A204.1 (cell line): ENCODE results near the gene PA2G4.
"Not testable (repeated sequence)": the region's sequence is repeated elsewhere in the genome, so short reads cannot be mapped to it uniquely, and the experiment has no call there.

ENCODE experiments used
- FAIRE-seq: peaks from 2 replicates; lab custom pipeline; 2012; peaks lifted over from hg19 to GRCh38; lab: Jason Lieb, UNC

The PA2G4 gene

DNA sequence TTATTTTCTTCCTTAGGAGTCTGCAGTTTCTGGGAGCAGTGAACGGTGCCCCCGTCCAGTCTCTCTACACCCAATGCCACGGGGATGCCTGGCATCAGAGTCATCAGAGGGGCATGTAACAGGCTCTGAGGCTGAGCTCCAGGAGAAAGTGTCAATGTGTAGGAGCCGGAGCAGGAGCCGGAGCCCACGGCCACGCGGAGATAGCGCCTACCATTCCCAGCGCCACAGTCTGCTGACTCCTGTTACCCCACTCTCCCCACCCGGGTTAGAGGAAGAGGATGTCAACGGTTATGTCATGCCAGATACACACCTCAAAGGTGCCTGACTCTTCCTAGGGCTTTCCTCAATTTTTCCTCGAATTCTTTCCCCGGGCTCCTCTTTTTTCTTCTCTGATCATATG, 3.3 kb upstream of the PA2G4 start:
- FAIRE-seq = no peak

DNA sequence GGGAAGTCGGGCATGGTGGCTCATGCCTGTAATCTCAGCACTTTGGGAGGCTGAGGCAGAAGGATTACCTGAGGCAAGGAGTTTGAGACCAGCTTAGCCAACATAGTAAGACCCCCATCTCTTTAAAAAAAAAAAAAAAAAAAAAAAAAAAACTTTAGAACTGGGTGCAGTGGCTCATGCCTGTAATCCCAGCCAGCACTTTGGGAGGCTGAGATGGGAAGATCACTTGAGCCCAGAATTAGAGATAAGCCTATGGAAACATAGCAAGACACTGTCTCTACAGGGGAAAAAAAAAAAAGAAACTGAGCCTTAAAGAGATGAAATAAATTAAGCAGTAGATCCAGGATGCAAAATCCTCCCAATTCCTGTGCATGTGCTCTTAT, 1.7 kb upstream of the PA2G4 start:
- no peak for FAIRE-seq

DNA sequence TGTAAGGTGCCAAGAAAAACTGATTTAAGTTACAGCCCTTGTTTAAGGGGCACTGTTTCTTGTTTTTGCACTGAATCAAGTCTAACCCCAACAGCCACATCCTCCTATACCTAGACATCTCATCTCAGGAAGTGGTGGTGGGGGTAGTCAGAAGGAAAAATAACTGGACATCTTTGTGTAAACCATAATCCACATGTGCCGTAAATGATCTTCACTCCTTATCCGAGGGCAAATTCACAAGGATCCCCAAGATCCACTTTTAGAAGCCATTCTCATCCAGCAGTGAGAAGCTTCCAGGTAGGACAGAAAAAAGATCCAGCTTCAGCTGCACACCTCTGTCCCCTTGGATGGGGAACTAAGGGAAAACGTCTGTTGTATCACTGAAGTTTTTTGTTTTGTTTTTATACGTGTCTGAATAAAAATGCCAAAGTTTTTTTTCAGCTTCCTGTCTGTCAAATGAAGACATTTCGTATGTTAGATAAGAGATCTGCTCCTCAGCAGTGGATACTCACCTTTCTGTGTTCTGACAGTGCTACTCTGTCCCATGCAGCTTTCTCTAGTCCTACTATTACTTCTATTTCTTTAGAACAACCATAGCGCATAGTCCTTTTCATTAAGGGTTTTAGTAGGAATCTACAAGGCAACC, 1.2 kb upstream of the PA2G4 start:
- no peak for FAIRE-seq

DNA sequence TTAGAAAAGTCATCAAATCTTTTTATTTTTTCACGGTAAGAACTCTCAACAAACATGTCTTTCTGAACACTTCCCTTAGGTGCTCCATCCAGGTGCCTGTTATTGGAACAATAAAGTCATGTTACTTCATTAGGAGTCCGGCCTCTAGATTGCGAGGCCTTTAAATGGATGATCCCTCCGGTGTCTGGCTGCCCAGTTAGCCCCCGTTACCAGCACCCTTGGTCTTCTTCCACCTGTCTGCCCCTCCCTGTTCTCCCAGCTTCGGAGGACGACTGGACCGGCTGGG, 593 bp upstream of the PA2G4 start:
- FAIRE-seq = no peak

DNA sequence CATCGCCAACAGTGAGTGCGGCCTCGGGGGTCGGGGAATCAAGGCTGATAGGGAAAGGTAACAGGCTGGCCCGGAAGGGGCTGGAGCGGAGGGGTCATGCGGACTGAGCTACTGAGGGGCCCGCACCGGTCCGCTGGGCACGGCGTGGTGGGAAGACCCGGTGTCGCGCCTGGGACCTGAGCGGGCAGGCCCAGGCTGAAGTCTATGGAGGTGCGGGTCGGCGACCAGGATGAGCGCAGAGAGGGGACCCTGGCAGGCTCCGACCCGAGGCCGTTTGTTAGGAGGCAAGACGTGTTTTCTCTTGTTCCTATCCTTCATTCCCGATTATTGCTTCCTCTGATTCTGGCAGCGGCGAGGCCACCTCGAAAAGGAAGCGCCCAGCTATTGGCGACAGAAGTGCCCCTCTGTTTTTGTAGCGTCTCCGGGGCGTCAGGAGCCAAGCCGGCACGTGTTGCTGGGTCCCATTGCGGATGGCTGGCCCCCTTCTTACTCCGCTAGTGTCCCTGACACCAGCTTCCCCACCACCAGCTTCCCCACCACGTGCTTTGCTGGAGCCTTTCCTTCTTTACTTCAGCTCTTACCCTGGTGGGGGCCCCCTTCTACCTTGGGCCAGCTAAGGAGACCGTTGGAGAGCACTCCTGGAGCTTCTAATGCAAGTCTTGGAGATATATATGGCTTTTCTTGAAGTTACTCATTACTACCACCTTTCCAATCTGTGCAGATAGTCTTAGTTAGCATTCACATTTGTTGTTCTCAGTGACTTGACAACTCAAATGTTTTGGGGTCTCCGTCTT, 653 bp downstream of the PA2G4 start:
- no peak for FAIRE-seq

DNA sequence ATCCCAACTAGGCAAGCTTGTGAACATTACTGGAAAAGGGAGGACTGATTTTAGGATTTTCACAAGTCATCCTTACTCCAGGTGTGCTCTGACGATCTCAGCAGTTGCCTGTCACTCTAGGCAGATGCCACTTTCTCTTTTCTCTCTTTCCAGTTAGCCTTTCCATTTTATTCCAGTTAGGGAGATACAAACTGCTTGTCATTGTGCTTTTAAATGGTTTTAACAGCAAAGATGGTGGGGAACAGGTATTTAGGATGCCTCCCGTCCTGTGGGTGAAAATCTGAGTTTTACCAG, 1.2 kb downstream of the PA2G4 start:
- no peak for FAIRE-seq

DNA sequence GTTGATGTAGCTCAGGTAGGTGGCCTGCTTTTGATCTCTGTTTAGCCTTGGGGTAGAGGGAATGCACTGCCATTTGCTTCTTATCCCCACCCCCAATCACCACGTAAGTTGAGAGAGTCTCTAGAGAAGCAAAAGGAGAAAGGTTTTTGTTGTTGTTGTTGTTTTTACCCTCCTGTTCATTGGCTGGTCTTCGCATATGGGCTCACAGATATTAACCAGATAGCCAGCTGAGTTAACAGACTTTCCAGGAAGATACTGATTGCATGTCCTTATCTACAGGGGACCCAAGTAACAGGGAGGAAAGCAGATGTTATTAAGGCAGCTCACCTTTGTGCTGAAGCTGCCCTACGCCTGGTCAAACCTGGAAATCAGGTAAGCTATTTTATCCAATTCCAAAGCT, 2.9 kb downstream of the PA2G4 start:
- FAIRE-seq = no peak

DNA sequence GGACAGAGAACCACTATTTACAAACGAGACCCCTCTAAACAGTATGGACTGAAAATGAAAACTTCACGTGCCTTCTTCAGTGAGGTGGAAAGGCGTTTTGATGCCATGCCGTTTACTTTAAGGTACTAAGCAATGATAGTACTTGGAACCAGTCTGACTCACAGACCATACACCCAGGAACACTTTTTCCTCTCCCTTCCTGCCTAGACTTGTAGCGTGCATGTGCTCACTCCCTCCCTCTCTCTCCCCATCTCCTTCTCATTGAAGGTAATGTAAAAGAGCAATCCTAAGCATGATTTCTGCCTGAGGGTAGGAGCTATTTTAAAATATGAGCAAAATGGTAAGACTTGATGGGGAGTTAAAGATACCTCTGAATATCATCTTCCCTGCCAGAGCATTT, 6.2 kb downstream of the PA2G4 start:
- FAIRE-seq = no peak

DNA sequence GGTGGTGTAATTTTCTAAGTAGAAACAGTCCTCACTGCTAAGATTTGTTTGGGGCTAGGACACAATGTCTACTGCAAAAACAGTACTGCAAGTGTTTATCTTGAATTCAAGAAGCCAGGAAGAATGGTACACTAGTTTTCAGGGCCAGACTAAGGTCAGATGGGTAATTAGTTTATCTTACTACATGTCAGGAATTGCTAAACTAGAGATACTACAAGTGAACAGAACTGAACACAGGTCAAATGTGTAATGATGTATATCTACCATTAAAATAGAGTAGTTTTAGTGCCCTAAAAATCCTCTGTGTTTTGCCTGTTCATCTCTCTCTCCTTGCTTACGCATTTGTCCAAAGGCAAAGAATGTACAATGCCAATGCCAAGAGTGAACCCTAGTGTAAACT, 9.7 kb downstream of the PA2G4 start:
- no peak for FAIRE-seq

DNA sequence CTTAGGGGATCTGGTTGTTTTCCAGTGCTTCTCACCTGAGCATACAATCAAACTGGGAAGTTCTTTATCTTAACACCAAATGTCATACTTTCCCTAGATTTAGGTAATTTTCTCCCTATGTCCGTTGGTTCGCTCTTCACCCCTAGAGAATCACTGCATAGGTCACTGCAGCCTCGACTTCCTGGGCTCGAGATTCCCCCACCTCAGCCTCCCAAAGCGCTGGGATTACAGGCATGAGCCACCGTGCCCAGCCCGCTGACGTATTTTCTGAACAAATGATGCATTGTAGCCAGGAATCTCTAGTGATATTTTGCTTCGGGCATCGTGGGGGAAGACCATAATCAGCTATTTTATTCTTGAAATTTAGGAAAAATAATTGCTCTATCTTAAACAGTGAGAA, 11.0 kb downstream of the PA2G4 start:
- FAIRE-seq = no peak

DNA sequence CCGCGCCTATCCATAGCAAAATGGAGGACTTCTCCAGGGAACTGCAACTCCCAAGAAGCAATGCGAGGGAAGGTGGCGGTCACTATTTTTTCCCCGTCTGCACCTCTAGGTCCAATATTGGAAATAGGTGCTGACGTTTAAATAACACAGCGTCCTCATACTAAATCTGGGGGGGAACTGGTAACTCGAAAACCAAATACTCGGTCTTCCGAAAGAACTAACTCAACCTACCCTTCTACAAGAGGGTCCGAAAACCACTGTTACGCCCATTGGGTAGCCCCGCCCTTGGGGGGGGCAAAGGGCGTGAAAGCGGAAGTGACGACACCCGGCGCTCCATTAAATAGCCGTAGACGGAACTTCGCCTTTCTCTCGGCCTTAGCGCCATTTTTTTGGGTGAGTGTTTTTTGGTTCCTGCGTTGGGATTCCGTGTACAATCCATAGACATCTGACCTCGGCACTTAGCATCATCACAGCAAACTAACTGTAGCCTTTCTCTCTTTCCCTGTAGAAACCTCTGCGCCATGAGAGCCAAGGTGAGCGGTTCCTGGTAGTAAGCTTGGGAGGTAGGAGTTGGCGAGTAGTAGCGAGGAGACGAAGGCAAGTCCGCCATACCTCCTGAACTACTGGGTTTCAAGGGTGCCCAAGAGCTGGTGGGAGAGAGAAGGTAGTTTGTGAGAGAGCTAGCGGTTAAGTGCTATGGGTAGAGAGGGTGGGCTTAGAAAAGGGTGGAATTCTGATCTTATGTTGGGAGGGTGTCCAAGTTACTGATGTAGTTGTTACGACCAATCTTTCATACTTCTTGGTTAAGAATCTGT, 12.1 kb downstream of the PA2G4 start, which contains the start of gene RPL41:
Gene RPL41, plus strand, starts transcription at position 367 of the 815 bp plus-strand sequence.
- peak; percentile 89 for FAIRE-seq

DNA sequence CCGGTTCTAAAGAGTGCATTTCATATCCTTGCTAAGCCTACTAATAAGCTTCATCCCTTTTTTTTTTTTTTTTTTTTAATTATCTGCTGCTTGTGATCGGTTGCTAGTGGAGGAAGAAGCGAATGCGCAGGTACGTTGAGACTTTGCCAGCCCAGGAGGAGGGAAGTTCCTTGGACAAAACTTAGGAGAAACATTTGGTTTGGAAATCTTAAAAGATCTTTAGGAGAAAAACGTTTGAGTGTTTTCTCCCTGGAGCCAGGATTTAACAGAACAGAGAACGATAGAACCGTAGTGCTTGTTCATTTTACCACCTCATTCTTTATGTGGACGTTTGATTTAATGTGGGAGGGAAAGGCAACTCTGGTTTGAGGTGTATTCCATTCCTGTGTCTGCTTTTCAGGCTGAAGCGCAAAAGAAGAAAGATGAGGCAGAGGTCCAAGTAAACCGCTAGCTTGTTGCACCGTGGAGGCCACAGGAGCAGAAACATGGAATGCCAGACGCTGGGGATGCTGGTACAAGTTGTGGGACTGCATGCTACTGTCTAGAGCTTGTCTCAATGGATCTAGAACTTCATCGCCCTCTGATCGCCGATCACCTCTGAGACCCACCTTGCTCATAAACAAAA, 12.8 kb downstream of the PA2G4 start:
- FAIRE-seq = not testable (repeated sequence)

DNA sequence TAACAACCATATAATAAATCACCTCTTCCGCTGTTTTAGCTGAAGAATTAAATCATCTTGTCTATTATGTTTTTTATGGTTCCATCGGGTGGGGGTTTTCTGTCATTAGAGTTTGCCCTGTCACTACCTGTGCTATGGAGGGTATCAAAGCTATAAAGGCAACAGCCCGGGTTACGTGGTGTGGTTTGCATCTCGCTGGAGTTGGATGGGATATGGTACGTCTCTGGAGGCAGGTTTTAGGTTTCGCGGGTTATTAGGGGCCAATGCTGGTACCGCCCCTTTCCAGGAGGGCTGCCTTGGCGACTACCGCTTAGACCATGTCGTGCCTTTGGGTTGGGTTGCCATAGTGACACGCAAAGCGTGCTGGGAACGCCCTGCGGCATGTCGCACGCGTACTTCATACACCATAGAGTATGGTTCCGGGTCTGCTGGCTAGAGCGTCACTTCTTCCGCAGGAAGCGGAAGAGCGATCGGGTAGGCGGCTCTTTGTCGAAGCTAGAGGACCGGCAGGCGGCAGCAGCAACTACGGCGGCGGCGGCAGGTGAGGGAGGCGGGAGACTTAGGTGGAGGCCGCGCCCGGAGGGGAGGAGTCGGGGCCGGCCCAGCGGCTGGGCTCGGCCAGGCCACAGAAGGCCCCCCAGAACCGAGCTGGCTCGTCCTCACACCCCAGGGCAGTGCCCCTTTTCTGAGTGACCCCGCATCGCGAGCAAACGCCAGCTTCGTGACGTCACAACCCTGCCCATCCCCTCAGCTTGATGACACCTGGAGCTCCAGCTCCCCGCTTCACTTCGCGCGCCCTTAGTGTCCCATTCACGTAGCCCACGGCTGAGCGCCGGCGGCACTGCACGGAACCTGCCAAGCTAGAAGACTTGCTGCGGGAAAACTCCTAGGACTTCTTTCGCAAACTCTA, 13.7 kb downstream of the PA2G4 start, which contains the start of gene ZC3H10:
Gene ZC3H10, plus strand, starts transcription at position 489 of the 910 bp plus-strand sequence. CDS start 2,297 bp downstream, outside the sequence.
- FAIRE-seq = peak; percentile 94

DNA sequence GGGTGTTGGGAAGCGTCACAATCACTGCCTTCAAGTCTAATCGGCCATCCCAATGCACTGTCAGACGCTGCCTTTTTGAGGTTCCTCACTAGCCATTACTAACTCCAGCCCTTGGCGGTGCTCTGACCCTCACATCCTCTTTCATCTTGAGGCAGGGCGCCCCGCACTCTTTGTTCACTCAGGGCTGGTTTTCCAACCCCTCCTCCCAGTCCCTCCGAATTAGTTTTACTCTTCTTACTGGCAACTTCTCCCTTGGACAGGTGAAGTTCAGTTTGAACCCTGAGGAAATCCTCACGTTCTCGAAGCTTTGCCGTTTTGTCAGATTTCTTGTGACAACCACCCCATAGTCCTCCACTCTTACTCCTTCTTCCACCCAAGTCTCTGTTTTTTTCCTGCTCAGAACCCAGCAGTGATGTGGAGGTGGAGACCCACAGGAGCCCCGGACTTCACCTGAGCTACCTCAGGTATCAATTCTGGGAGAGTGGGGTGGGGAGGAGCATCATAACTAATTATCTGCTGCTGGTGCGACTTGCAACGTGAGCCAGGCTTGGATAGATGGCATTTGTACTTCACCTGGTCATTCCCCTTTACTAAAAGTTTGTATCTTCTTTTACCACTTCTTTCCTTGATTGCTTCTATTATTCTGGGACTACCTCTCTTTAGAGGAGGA, 14.5 kb downstream of the PA2G4 start:
- no peak for FAIRE-seq

DNA sequence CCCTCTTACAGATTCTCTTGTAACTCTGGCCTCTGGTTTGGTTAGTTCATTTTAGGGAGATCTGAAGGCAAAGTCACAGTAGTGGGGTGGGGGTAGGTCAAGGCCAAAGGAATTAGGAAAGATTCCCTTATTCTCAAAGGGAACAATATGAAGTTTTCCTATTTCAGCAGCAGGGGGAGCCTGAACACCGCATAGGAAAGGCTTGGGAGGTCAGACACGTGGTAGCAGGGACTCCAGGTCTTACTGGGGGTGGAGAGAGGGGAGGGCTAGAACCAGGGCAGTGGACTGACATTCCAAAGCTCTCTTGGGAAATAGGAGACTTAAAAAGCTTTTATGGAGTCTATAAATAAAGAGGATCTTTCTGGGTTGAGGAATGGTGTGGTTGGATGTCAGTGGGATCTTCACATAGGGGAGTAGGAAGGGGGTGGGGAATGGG, 15.0 kb downstream of the PA2G4 start:
- peak; percentile 58 for FAIRE-seq

DNA sequence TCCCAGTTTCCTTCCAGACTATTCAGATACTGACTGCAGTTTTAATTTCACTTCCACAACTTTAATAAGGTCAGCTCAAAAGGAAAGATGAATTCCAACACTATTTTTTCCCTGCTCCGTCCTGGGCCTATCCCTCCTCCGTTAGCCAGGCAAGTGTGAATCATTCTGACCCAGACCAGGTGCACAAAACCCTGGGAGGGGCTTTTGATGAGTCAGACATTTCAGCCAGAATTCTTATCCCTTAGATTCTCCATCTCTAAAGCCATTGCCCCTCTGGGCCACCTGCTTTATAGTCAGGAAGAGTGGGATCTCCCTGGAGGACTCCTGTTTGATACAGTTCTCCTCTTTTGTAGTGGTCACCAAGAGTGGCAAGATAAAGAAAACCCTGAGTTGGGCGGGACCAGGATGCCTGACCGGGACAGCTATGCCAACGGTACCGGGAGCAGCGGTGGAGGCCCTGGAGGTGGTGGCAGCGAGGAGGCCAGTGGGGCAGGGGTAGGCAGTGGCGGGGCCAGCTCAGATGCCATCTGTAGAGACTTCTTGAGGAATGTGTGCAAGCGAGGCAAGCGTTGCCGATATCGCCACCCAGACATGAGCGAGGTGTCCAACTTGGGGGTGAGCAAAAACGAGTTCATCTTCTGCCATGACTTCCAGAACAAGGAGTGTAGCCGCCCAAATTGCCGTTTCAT, 15.9 kb downstream of the PA2G4 start:
- no peak for FAIRE-seq

DNA sequence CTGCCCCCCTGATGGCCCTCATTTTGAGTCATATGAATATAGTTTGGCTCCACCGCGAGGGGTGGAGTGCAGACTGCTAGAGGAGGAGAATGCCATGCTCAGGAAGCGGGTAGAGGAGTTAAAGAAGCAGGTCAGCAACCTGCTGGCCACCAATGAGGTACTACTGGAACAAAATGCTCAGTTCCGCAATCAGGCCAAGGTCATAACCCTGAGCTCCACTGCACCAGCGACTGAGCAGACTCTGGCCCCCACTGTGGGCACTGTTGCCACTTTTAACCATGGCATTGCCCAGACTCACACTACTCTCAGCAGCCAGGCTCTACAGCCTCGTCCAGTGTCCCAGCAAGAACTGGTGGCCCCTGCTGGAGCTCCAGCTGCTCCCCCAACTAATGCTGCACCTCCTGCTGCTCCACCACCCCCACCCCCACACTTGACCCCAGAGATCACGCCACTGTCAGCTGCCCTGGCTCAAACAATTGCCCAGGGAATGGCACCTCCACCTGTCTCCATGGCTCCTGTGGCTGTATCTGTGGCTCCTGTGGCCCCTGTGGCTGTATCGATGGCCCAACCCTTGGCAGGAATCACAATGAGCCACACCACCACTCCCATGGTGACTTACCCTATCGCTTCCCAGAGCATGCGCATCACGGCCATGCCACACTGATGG, 17.0 kb downstream of the PA2G4 start:
- no peak for FAIRE-seq

DNA sequence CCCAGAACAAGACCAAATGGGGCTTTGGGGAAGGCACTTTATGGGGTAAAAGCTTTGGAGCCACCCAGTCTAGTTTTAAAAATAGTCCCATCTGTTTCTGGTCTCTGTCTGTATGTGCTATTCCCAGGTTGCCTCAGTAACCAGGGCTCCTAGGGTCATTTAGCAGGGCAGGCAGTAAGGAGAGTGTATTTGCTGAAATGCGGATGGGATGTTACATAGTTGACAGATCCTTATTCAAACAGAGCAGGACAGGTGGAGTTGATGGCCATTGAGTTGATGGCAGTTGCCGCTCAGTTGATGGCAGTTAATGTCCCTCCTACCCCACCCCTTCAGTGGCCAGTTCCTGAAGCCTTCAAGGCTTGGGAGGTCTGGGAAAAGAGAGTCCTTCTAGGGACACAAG, 18.3 kb downstream of the PA2G4 start:
- FAIRE-seq = no peak

DNA sequence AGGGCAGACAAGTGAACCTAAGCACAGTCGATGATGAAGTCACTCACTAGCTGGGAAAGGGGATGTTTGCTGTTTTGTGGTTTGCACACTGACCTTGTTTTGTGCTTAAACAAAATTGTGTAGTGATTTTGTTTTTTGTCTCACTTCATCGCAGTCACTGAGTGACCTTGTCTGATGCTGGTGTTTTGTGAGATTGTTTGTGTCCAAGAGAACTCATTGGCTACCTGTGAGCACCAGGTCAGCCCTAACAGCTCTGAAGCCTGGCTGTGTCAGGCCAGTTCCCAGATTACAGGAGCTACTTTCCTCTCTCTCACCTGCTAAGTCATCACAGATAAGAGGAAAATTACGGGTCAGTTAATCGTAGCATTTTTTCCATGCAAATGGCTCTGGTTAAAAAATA, 19.8 kb downstream of the PA2G4 start:
- FAIRE-seq = no peak

DNA sequence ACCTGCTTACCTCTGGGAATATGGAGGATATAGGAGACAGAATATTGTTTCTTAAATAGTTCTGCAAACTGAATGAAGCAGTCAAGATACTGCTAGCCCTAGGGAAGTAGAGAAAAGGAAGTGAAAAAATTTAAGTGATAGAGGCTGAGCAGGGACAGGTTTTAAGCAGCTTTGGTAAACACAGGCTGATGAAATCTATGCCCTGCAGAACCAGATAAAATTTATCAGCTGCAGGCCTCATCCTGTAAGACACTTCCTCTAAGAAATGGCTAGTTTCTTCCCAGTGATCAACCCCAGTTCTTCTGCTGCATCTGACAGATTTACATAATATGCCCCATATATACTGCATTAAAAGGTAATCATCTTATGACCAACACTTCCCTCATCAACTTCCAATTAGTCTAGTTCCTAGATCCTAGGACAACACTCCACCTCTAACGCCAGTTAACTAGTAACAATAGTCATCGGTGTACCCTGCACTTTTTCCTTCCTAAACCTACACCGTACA, 22.4 kb downstream of the PA2G4 start:
- no peak for FAIRE-seq
